Measurements from ENCODE around the gene ARRB1.
A peak's percentile ranks its signal among the peaks of the same experiment; 100 is the strongest.

The ARRB1 gene

GRCh38 chr11:75273411-75274391 is 77.8 kb downstream of the ARRB1 start:
- DNase-seq = no peak

GRCh38 chr11:75272821-75273301 is 78.6 kb downstream of the ARRB1 start:
- no peak for DNase-seq

- DNase-seq = no peak
Measured at GRCh38 chr11:75272391-75272790, 79.1 kb downstream of the ARRB1 start.

- DNase-seq = no peak
Measured at GRCh38 chr11:75271730-75272129, 79.7 kb downstream of the ARRB1 start.

- peak in 2 of 3 experiments; percentile 16 to 51 for DNase-seq
Measured at GRCh38 chr11:75270896-75271418, 80.5 kb downstream of the ARRB1 start.

- DNase-seq = no peak
Measured at GRCh38 chr11:75269896-75270295, 81.6 kb downstream of the ARRB1 start.

GRCh38 chr11:75269367-75269660 is 82.1 kb downstream of the ARRB1 start:
- no peak for DNase-seq

- no peak for DNase-seq
Measured at GRCh38 chr11:75268626-75269366, 82.7 kb downstream of the ARRB1 start.

GRCh38 chr11:75267171-75267970 is 84.1 kb downstream of the ARRB1 start:
- no peak for DNase-seq

- DNase-seq = no peak
Measured at GRCh38 chr11:75265851-75266531, 85.5 kb downstream of the ARRB1 start.

GRCh38 chr11:75264971-75265370 is 86.5 kb downstream of the ARRB1 start:
- no peak for DNase-seq

GRCh38 chr11:75264356-75264755 is 87.1 kb downstream of the ARRB1 start:
- DNase-seq = no peak

GRCh38 chr11:75263944-75264349 is 87.5 kb downstream of the ARRB1 start:
- DNase-seq = no peak

- DNase-seq = no peak
Measured at GRCh38 chr11:75262961-75263852, 88.3 kb downstream of the ARRB1 start.

GRCh38 chr11:75262436-75262835 is 89.0 kb downstream of the ARRB1 start:
- no peak for DNase-seq

GRCh38 chr11:75261902-75262361 is 89.5 kb downstream of the ARRB1 start:
- no peak for DNase-seq

- no peak for DNase-seq
Measured at GRCh38 chr11:75260396-75261170, 90.9 kb downstream of the ARRB1 start.

- no peak for DNase-seq
Measured at GRCh38 chr11:75254326-75254725, 97.1 kb downstream of the ARRB1 start.

GRCh38 chr11:75249704-75250103 is 101.8 kb downstream of the ARRB1 start:
- no peak for DNase-seq

- DNase-seq = no peak
Measured at GRCh38 chr11:75248924-75249256, 102.6 kb downstream of the ARRB1 start.

Data from NCI-H1417 (cell line).